ENCODE results near the gene PIEZO2.

DNA sequence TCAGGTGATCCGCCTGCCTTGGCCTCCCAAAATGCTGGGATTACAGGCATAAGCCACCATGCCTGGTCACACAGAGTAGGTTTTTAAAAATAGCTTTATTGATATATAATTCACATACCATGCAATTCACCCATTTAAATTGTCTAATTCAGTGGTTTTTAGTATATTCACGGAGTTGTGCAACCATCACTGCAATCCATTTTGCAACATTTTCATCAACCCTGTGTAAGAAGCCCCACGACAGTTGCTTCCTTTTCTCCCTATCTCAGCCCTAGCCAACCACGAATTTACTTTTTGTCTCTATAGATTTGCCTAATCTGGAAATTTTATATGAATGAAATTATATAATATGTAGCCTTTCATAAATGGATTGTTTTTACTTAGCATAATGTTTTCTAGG lies 357.2 kb downstream of the PIEZO2 start:
- TF ChIP-seq CTCF (IDR thresholded peaks at IDR 0.05 in 4 of 5, conservative IDR thresholded peaks at IDR 0.05 in 1 of 5) (no peak), POLR2A (IDR thresholded peaks at IDR 0.05) (no peak)
